ENCODE data around the gene PPARD. TPM values are rescaled to one million over a fixed set of nuclear protein-coding genes. Genes with fewer than 3 reads are reported as not detected.

Gene PPARD
- 10.2 TPM for polyA plus RNA-seq (2013, experiment 1 of 2)
- 10.4 TPM for polyA plus RNA-seq (2013, experiment 2 of 2)

DNA sequence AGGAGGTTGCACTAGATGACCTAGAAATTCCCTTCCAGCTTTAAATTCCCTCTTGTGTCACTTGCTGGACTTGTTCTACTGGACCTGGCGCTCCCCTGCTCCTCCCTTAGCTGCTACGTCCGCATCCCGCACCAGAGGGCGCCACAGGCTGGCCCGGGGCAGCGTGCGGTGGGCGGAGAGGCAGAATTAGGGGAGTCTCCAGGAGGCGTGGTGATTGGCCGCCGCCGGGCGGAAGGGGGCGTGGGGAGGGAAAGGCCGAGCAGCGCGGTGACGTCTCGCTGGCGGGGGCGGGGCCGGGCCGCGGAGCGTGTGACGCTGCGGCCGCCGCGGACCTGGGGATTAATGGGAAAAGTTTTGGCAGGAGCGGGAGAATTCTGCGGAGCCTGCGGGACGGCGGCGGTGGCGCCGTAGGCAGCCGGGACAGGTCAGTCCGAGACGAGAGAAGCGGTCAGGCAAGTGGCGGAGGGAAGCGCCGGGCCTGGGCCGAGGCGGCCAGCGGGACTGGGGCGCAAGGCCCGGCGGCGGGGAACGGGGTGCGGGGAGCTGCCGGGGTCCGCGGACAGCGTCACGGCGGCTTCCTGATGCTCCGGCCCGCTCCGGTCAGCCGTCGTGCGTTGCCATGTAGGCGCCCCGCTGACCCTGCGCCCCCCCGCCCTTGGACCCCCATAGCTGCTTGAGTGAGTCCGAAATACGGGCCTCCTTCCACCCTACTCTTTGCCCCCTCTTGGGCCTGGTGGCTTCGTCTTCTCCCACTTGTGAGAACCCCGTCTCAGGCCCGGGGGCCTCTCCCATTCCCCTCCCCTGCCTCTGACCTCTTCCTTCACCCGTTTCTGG is at the start of gene PPARD:
PPARD (plus strand) TSS at position 301 of the 834 bp plus-strand sequence. CDS start 68,530 bp downstream, outside the sequence.
- Histone ChIP-seq H3K9ac (ENCODE audit: low read length) (peak within 1 kb of the TSS; percentile 86), H3K23ac (ENCODE audit: low read length) (peak within 1 kb of the TSS; percentile 3), H4K5ac (ENCODE audit: low read length) (no peak within 1 kb of the TSS), H2BK120ac (ENCODE audit: low read depth, low read length) (no peak within 1 kb of the TSS), H3K4ac (ENCODE audit: low read depth, low read length) (no peak within 1 kb of the TSS), H3K79me2 (ENCODE audit: control insufficient read depth, insufficient read depth, low read length) (no peaks in the 10 kb centered on the region), H2BK5ac (ENCODE audit: low read length) (no peak within 1 kb of the TSS), H2BK15ac (replicated peaks; ENCODE audit: low read depth) (no peak within 1 kb of the TSS), H3K27me3 (ENCODE audit: insufficient read depth, low read length, poor library complexity) (no peaks in the 10 kb centered on the region), H3K4me2 (ENCODE audit: low read length) (peak within 1 kb of the TSS; percentile 87), H2AK5ac (ENCODE audit: low read length) (no peak within 1 kb of the TSS), H3K18ac (ENCODE audit: low read length) (no peak within 1 kb of the TSS), H3K27ac (ENCODE audit: low read depth, low read length) (no peak within 1 kb of the TSS), H3K36me3 (ENCODE audit: control insufficient read depth, insufficient read depth, low read length) (no peaks in the 10 kb centered on the region), H4K8ac (ENCODE audit: low read depth, low read length) (no peak within 1 kb of the TSS), H3K56ac (ENCODE audit: low read length) (peak within 1 kb of the TSS; percentile 87), H3K4me1 (ENCODE audit: control insufficient read depth, low read depth, low read length) (no peaks in the 10 kb centered on the region), H3K4me3 (ENCODE audit: low read length) (peak within 1 kb of the TSS; percentile 88), H3K79me1 (ENCODE audit: low read length) (no peaks in the 10 kb centered on the region)
- WGBS (ENCODE audit: extremely low coverage, insufficient coverage, low lambda C conversion rate), result no CpG with 5 or more reads among the region's 77 CpGs
- peak; percentile 97 for DNase-seq

GRCh38 chr6:35293681-35294080 is 48.7 kb upstream of the PPARD start:
- Histone ChIP-seq H4K5ac (ENCODE audit: low read length) (no peak overlapping the region), H3K56ac (ENCODE audit: low read length) (no peak overlapping the region), H3K9ac (ENCODE audit: low read length) (no peak overlapping the region), H3K4ac (ENCODE audit: low read depth, low read length) (no peak overlapping the region), H3K4me1 (ENCODE audit: control insufficient read depth, low read depth, low read length) (no peaks in the 10 kb centered on the region), H3K4me3 (ENCODE audit: low read length) (no peak overlapping the region), H3K27me3 (ENCODE audit: insufficient read depth, low read length, poor library complexity) (no peaks in the 10 kb centered on the region), H3K23ac (ENCODE audit: low read length) (no peak overlapping the region), H3K36me3 (ENCODE audit: control insufficient read depth, insufficient read depth, low read length) (no peaks in the 10 kb centered on the region), H3K18ac (ENCODE audit: low read length) (no peak overlapping the region), H3K79me2 (ENCODE audit: control insufficient read depth, insufficient read depth, low read length) (no peaks in the 10 kb centered on the region), H2BK5ac (ENCODE audit: low read length) (no peak overlapping the region), H2AK5ac (ENCODE audit: low read length) (no peak overlapping the region), H3K79me1 (ENCODE audit: low read length) (no peaks in the 10 kb centered on the region), H2BK15ac (replicated peaks; ENCODE audit: low read depth) (no peak overlapping the region), H4K8ac (ENCODE audit: low read depth, low read length) (no peak overlapping the region), H3K4me2 (ENCODE audit: low read length) (no peak overlapping the region), H2BK120ac (ENCODE audit: low read depth, low read length) (no peak overlapping the region), H3K27ac (ENCODE audit: low read depth, low read length) (no peak overlapping the region)
- DNase-seq, result no peak
- no CpG with 5 or more reads among the region's 9 CpGs for WGBS (ENCODE audit: extremely low coverage, insufficient coverage, low lambda C conversion rate)

DNA sequence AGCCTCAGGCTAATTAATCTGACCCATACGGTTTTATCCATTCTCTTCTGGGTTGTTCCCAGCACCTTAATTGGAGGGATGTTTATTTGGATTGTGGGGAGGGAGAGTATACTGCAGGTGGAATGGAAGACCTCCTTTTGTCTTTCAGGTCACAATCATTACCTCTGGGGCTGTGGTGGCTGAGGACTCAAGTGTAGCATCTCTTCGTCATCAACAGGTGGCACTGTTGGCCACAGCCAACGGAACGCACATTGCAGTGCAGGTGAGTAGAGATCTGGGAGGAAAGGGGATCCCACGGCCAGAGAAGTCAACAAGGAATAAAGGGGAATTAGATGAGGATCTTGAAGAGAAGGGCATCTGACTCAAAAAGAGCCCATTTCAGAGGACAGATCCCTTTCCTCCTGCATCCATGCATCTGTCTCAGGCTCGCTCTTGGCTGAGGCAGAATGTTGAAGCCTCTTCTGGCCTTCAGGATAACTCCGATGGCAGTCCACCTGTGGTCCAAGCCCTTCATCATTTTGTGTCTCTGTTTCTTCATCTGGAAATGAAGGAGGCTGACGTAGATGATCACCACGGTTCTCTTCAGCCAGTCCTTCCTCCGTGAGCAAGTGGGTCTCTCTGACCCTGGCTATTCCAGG is 47.9 kb upstream of the PPARD start:
- Histone ChIP-seq H2AK5ac (ENCODE audit: low read length) (no peak overlapping the region), H2BK5ac (ENCODE audit: low read length) (no peak overlapping the region), H3K23ac (ENCODE audit: low read length) (no peak overlapping the region), H2BK120ac (ENCODE audit: low read depth, low read length) (no peak overlapping the region), H3K4me3 (ENCODE audit: low read length) (no peak overlapping the region), H3K4me1 (ENCODE audit: control insufficient read depth, low read depth, low read length) (peaks cover 4% of the 10 kb centered on the region), H3K9ac (ENCODE audit: low read length) (no peak overlapping the region), H4K5ac (ENCODE audit: low read length) (no peak overlapping the region), H3K79me2 (ENCODE audit: control insufficient read depth, insufficient read depth, low read length) (no peaks in the 10 kb centered on the region), H3K36me3 (ENCODE audit: control insufficient read depth, insufficient read depth, low read length) (no peaks in the 10 kb centered on the region), H3K27me3 (ENCODE audit: insufficient read depth, low read length, poor library complexity) (no peaks in the 10 kb centered on the region), H3K18ac (ENCODE audit: low read length) (no peak overlapping the region), H3K56ac (ENCODE audit: low read length) (no peak overlapping the region), H4K8ac (ENCODE audit: low read depth, low read length) (no peak overlapping the region), H3K27ac (ENCODE audit: low read depth, low read length) (no peak overlapping the region), H3K4ac (ENCODE audit: low read depth, low read length) (no peak overlapping the region), H3K79me1 (ENCODE audit: low read length) (no peaks in the 10 kb centered on the region), H2BK15ac (replicated peaks; ENCODE audit: low read depth) (no peak overlapping the region), H3K4me2 (ENCODE audit: low read length) (no peak overlapping the region)
- WGBS (ENCODE audit: extremely low coverage, insufficient coverage, low lambda C conversion rate), result no CpG with 5 or more reads among the region's 10 CpGs
- peak; percentile 72 for DNase-seq

DNA sequence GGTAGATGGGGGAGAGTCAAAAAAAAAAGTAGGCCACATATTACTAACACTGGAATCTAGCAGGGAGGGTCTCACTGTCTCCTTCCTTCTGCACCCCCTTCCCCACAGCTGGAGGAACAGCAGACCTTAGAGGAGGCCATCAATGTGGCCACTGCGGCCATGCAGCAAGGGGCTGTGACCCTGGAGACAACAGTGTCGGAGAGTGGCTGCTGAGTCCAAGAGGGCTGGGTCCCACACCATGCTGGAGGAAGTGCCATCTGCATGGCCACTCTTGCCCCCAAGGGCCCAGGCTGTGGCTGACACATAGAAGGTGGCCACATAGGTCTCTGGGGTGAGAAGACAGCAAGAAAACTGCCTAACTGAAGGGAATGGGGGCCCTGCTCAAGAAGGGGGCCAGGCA is 47.3 kb upstream of the PPARD start:
- Histone ChIP-seq H3K27me3 (ENCODE audit: insufficient read depth, low read length, poor library complexity) (no peaks in the 10 kb centered on the region), H3K9ac (ENCODE audit: low read length) (no peak overlapping the region), H3K4ac (ENCODE audit: low read depth, low read length) (no peak overlapping the region), H4K8ac (ENCODE audit: low read depth, low read length) (no peak overlapping the region), H3K56ac (ENCODE audit: low read length) (no peak overlapping the region), H3K36me3 (ENCODE audit: control insufficient read depth, insufficient read depth, low read length) (no peaks in the 10 kb centered on the region), H3K23ac (ENCODE audit: low read length) (no peak overlapping the region), H3K4me2 (ENCODE audit: low read length) (no peak overlapping the region), H2BK15ac (replicated peaks; ENCODE audit: low read depth) (no peak overlapping the region), H2BK120ac (ENCODE audit: low read depth, low read length) (no peak overlapping the region), H2BK5ac (ENCODE audit: low read length) (no peak overlapping the region), H3K18ac (ENCODE audit: low read length) (no peak overlapping the region), H4K5ac (ENCODE audit: low read length) (no peak overlapping the region), H3K79me1 (ENCODE audit: low read length) (no peaks in the 10 kb centered on the region), H3K79me2 (ENCODE audit: control insufficient read depth, insufficient read depth, low read length) (no peaks in the 10 kb centered on the region), H3K4me3 (ENCODE audit: low read length) (no peak overlapping the region), H3K4me1 (ENCODE audit: control insufficient read depth, low read depth, low read length) (peaks cover 5% of the 10 kb centered on the region), H2AK5ac (ENCODE audit: low read length) (no peak overlapping the region), H3K27ac (ENCODE audit: low read depth, low read length) (no peak overlapping the region)
- WGBS (ENCODE audit: extremely low coverage, insufficient coverage, low lambda C conversion rate), result no CpG with 5 or more reads among the region's 2 CpGs
- DNase-seq, result no peak

GRCh38 chr6:35295521-35296315 is 46.6 kb upstream of the PPARD start:
- WGBS (ENCODE audit: extremely low coverage, insufficient coverage, low lambda C conversion rate), result no CpG with 5 or more reads among the region's 3 CpGs
- Histone ChIP-seq H3K27me3 (ENCODE audit: insufficient read depth, low read length, poor library complexity) (no peaks in the 10 kb centered on the region), H3K23ac (ENCODE audit: low read length) (no peak overlapping the region), H4K8ac (ENCODE audit: low read depth, low read length) (no peak overlapping the region), H3K27ac (ENCODE audit: low read depth, low read length) (no peak overlapping the region), H2BK120ac (ENCODE audit: low read depth, low read length) (no peak overlapping the region), H3K4me1 (ENCODE audit: control insufficient read depth, low read depth, low read length) (peaks cover 5% of the 10 kb centered on the region), H2BK15ac (replicated peaks; ENCODE audit: low read depth) (no peak overlapping the region), H4K5ac (ENCODE audit: low read length) (no peak overlapping the region), H3K56ac (ENCODE audit: low read length) (no peak overlapping the region), H3K79me1 (ENCODE audit: low read length) (no peaks in the 10 kb centered on the region), H3K9ac (ENCODE audit: low read length) (no peak overlapping the region), H3K4ac (ENCODE audit: low read depth, low read length) (no peak overlapping the region), H3K36me3 (ENCODE audit: control insufficient read depth, insufficient read depth, low read length) (no peaks in the 10 kb centered on the region), H2BK5ac (ENCODE audit: low read length) (no peak overlapping the region), H3K18ac (ENCODE audit: low read length) (no peak overlapping the region), H3K4me3 (ENCODE audit: low read length) (no peak overlapping the region), H3K4me2 (ENCODE audit: low read length) (no peak overlapping the region), H3K79me2 (ENCODE audit: control insufficient read depth, insufficient read depth, low read length) (no peaks in the 10 kb centered on the region), H2AK5ac (ENCODE audit: low read length) (no peak overlapping the region)
- no peak for DNase-seq
